CD14-positive monocyte (primary cell): ENCODE data around the gene KRTAP10-8. TPM values are rescaled to one million over a fixed set of nuclear protein-coding genes. Genes with fewer than 3 reads are reported as not detected.
A peak's percentile ranks its signal among the peaks of the same experiment; 100 is the strongest.

Experiments
- DNase-seq, 3 donors: peaks; one replicate each; pipeline ENCODE4 v3.0.0-alpha.2; 2011 to 2022
- H2AFZ ChIP-seq: 2 replicates; pipeline ENCODE4 v1.6.0; 2012; ENCODE audit warnings: mild to moderate bottlenecking, low read depth, low read length, inconsistent platforms; ENCODE audit not compliant: insufficient read depth, poor library complexity, severe bottlenecking
- H3K27ac ChIP-seq, 2 donors: 1 replicate in 1 of 2; 2 replicates in 1 of 2; pipeline ENCODE4 v1.5.1; 2012 to 2013; ENCODE audit warnings: low read length in 2 of 2, control low read depth in 1 of 2, inconsistent platforms in 1 of 2, low read depth in 1 of 2, mild to moderate bottlenecking in 1 of 2
- H3K27me3 ChIP-seq, 2 donors: one replicate each; pipeline versions ENCODE4 v1.6.0 to v1.6.1; 2011 to 2013; ENCODE audit warnings: low read length in 2 of 2; ENCODE audit not compliant: control insufficient read depth in 2 of 2, insufficient read depth in 2 of 2
- H3K36me3 ChIP-seq, 2 donors: replicated peaks in 1 of 2; 1 replicate in 1 of 2; 2 replicates in 1 of 2; pipeline versions ENCODE4 v1.5.1 to v1.6.1; 2012 to 2013; ENCODE audit warnings: low read length in 2 of 2, control low read depth in 1 of 2, inconsistent platforms in 1 of 2, mild to moderate bottlenecking in 1 of 2; ENCODE audit not compliant: insufficient read depth in 2 of 2, control insufficient read depth in 1 of 2
- H3K4me1 ChIP-seq, 2 donors: 1 replicate in 1 of 2; 2 replicates in 1 of 2; pipeline versions ENCODE4 v1.5.1 to v1.6.1; 2012 to 2013; ENCODE audit warnings: low read length in 2 of 2, control low read depth in 1 of 2, inconsistent platforms in 1 of 2, mild to moderate bottlenecking in 1 of 2, moderate library complexity in 1 of 2; ENCODE audit not compliant: insufficient read depth in 2 of 2, control insufficient read depth in 1 of 2
- H3K4me2 ChIP-seq: replicated peaks from 2 replicates; pipeline ENCODE3; 2012; ENCODE audit warnings: low read length, moderate library complexity, mild to moderate bottlenecking; ENCODE audit not compliant: poor library complexity, severe bottlenecking; ENCODE audit errors: extremely low read depth
- H3K4me3 ChIP-seq, 3 experiments: fragments of 200-600 bp in 1 of 3; sonication (generic) in 1 of 3; replicated peaks in 1 of 3; 1 replicate in 2 of 3; 2 replicates in 1 of 3; pipeline ENCODE4 v1.5.1; 2011 to 2013; ENCODE audit warnings: low read length in 3 of 3, mild to moderate bottlenecking in 3 of 3, control low read depth in 2 of 3, low read depth in 2 of 3, inconsistent platforms in 1 of 3, moderate library complexity in 1 of 3
- H3K79me2 ChIP-seq: 2 replicates; pipeline ENCODE4 v1.6.0; 2012; ENCODE audit warnings: mild to moderate bottlenecking, control low read depth, inconsistent platforms, low read length, moderate library complexity; ENCODE audit not compliant: insufficient read depth
- H3K9ac ChIP-seq: 2 replicates; pipeline ENCODE4 v1.6.0; 2017; ENCODE audit warnings: low read length, mild to moderate bottlenecking; ENCODE audit not compliant: insufficient read depth, poor library complexity, severe bottlenecking
- H3K9me3 ChIP-seq, 2 donors: replicated peaks in 1 of 2; 1 replicate in 1 of 2; 2 replicates in 1 of 2; pipeline versions ENCODE4 v1.5.1 to v1.6.1; 2012 to 2013; ENCODE audit warnings: low read length in 2 of 2, control low read depth in 1 of 2; ENCODE audit not compliant: control insufficient read depth in 1 of 2, insufficient read depth in 1 of 2
- H4K20me1 ChIP-seq: 2 replicates; pipeline ENCODE4 v1.6.0; 2012; ENCODE audit warnings: mild to moderate bottlenecking, low read length, control low read depth, moderate library complexity; ENCODE audit not compliant: insufficient read depth
- H3K27ac Mint-ChIP-seq, 7 donors: one replicate each; pipeline ENCODE4 v1.8.0; 2020; ENCODE audit warnings: mild to moderate bottlenecking in 7 of 7, mixed read lengths in 7 of 7, moderate library complexity in 6 of 7, inconsistent platforms in 2 of 7
- H3K27me3 Mint-ChIP-seq, 3 donors: one replicate each; pipeline ENCODE4 v1.8.0; 2021 to 2022; ENCODE audit warnings: low read depth in 3 of 3, mild to moderate bottlenecking in 3 of 3, mixed read lengths in 3 of 3, moderate library complexity in 3 of 3, inconsistent platforms in 1 of 3
- H3K36me3 Mint-ChIP-seq, 2 donors: one replicate each; pipeline ENCODE4 v1.8.0; 2020; ENCODE audit warnings: mixed read lengths in 2 of 2, inconsistent platforms in 1 of 2, mild to moderate bottlenecking in 1 of 2
- H3K4me1 Mint-ChIP-seq: one replicate; pipeline ENCODE4 v1.8.0; 2020; ENCODE audit warnings: mild to moderate bottlenecking, mixed read lengths
- H3K4me3 Mint-ChIP-seq, 2 donors: one replicate each; pipeline ENCODE4 v1.8.0; 2020; ENCODE audit warnings: mild to moderate bottlenecking in 2 of 2, mixed read lengths in 2 of 2, moderate library complexity in 1 of 2
- H3K9me3 Mint-ChIP-seq, 7 donors: one replicate each; pipeline ENCODE4 v1.8.0; 2020 to 2022; ENCODE audit warnings: mixed read lengths in 7 of 7, mild to moderate bottlenecking in 6 of 7, moderate library complexity in 6 of 7, inconsistent platforms in 2 of 7
- CTCF ChIP-seq: fragments of 200-600 bp; IDR thresholded peaks from one replicate; pipeline ENCODE4 v1.8.0; 2022; ENCODE audit warnings: antibody characterized with exemption, mild to moderate bottlenecking
- WGBS: methylation state at CpG from one replicate; pipeline ENCODE4 v1.1.5; 2013; ENCODE audit warnings: missing lambda C conversion rate; ENCODE audit not compliant: insufficient coverage; 5-methylcytosine and 5-hydroxymethylcytosine counted together
- intact Hi-C, 2 donors: fragments of 100-400 bp; cut with micrococcal nuclease; formaldehyde crosslinking; loops; one replicate each; pipeline versions ENCODE4 v1.15.0 to v1.15.1; 2023
- polyA plus RNA-seq, 3 donors: library from polyadenylated mRNA; depleted of rRNA in 1 of 3; unstranded in 2 of 3; stranded (reverse) in 1 of 3; fragments of 300-500 nt in 2 of 3; fragments of >200 nt in 1 of 3; fragmentation: Illumina TruSeq in 2 of 3; gene quantifications; 1 replicate in 2 of 3; 2 replicates in 1 of 3; pipeline ENCODE4 v1.2.3, GENCODE V29; 2012 to 2021

Gene KRTAP10-8
- polyA plus RNA-seq, 3 donors: not detected

DNA sequence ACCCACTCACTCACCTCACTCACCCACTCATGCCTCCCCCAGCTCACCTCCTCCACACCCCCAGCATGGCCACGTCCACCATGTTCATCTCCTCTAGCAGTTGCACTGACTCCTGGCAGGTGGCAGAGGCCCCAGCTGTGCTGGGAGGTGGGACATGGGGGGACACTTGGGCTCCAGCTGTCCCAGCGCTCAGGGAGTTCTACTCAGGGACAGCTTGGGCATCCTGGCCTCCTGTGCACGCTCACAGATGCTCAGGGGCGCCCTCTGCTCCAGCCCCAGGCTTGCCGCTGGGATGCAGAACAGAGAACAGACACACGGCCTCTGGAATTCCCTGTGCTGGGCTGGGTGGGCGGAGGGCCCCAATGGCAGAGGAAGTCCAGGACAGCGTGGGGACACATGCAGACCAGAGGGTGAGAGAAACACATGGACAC, 5.2 kb downstream of the KRTAP10-8 start:
- intact Hi-C loops: no loop called here
- H3K27ac ChIP-seq: no peak overlapping the region
- peaks cover 10% of the 10 kb centered on the region for H3K4me1 Mint-ChIP-seq

GRCh38 chr21:44618504-44618903, 6.6 kb downstream of the KRTAP10-8 start:
- Mint-ChIP-seq H3K27me3 (peaks cover 2 to 9% (median 9%) of the 10 kb centered on the region in 3 donors), H3K27ac (peak overlapping the region in 2 of 7 donors; percentile 5 to 43), H3K4me3 (no peak overlapping the region), H3K4me1 (peaks cover 10% of the 10 kb centered on the region), H3K36me3 (no peaks in the 10 kb centered on the region), H3K9me3 (peaks cover 23 to 32% (median 24%) of the 10 kb centered on the region in 7 donors)
- Histone ChIP-seq H4K20me1 (no peaks in the 10 kb centered on the region), H3K27ac (no peak overlapping the region), H3K9me3 (peaks cover 18 to 20% of the 10 kb centered on the region in 2 donors), H3K9ac (no peak overlapping the region), H3K79me2 (no peaks in the 10 kb centered on the region), H2AFZ (no peak overlapping the region), H3K4me1 (no peaks in the 10 kb centered on the region), H3K4me2 (no peak overlapping the region), H3K4me3 (no peak overlapping the region), H3K36me3 (no peaks in the 10 kb centered on the region), H3K27me3 (no peaks in the 10 kb centered on the region)
- intact Hi-C loops: no loop called here
- DNase-seq: no peak
- WGBS: no CpG with 5 or more reads among the region's 4 CpGs
- no peak for TF ChIP-seq CTCF

More for the DNA sequence above, 5.2 kb downstream of the KRTAP10-8 start:
- Mint-ChIP-seq H3K27me3 (peaks cover 4 to 12% (median 7%) of the 10 kb centered on the region in 3 donors), H3K9me3 (peaks cover 14 to 27% (median 18%) of the 10 kb centered on the region in 7 donors), H3K4me3 (no peak overlapping the region), H3K36me3 (no peaks in the 10 kb centered on the region), H3K27ac (no peak overlapping the region)
- Histone ChIP-seq H3K9ac (no peak overlapping the region), H3K9me3 (peaks cover 7 to 11% of the 10 kb centered on the region in 2 donors), H3K4me3 (no peak overlapping the region), H3K27me3 (no peaks in the 10 kb centered on the region), H4K20me1 (no peaks in the 10 kb centered on the region), H3K4me1 (no peaks in the 10 kb centered on the region), H3K79me2 (no peaks in the 10 kb centered on the region), H2AFZ (no peak overlapping the region), H3K36me3 (no peaks in the 10 kb centered on the region), H3K4me2 (no peak overlapping the region)
- DNase-seq: no peak
- WGBS: 83% methylated on average over 7 of the region's 8 CpGs
- TF ChIP-seq CTCF: no peak
